HepG2 (cell line): ENCODE data around the gene MXD1. TPM values are rescaled to one million over a fixed set of nuclear protein-coding genes. Genes with fewer than 3 reads are reported as not detected.

Source experiments
- ATAC-seq: fragments of 200-7000 bp; cut with Tn5 transposase; 3 replicates; pipeline ENCODE4 v1.9.1; 2020; ENCODE audit warnings: mild to moderate bottlenecking, moderate library complexity
- BruUV-seq: library from RNA; stranded (reverse); fragments of 400-500 nt; replicated peaks from 2 replicates; lab custom pipeline; 2021; lab: Mats Ljungman, UMichigan
- CTCF ChIA-PET: fragments of 300-600 bp; formaldehyde crosslinking; extraction: SDS; loops from one replicate; lab custom pipeline; 2021; ENCODE audit warnings: low total read pairs, inconsistent platforms, low intra/inter-chr PET ratio; lab: Yijun Ruan, JAX
- POLR2A ChIA-PET: fragments of 350-600 bp; sonication (Branson Sonifier 250); formaldehyde crosslinking; loops from one replicate; lab custom pipeline; 2020; ENCODE audit warnings: antibody characterized with exemption, inconsistent platforms; lab: Yijun Ruan, JAX
- DNase-seq: peaks from one replicate; pipeline ENCODE4 v3.0.0-alpha.2; 2015; ENCODE audit warnings: low spot score
- FAIRE-seq: peaks from 3 replicates; lab custom pipeline; 2011; peaks lifted over from hg19 to GRCh38; lab: Jason Lieb, UNC
- H2AFZ ChIP-seq: one replicate; pipeline ENCODE4 v1.6.1; 2011; ENCODE audit warnings: low read length, inconsistent platforms
- H3K27ac ChIP-seq: fragments of 300-600 bp; 3 replicates; pipeline ENCODE4 v1.8.0; 2011; ENCODE audit warnings: mixed run types, mild to moderate bottlenecking, mixed read lengths, low read length, inconsistent platforms; ENCODE audit not compliant: insufficient read depth; ENCODE audit errors: extremely low read length
- H3K27me3 ChIP-seq, 2 experiments: fragments of 200-600 bp in 1 of 2; 2 replicates in 1 of 2; 3 replicates in 1 of 2; pipeline versions ENCODE4 v1.6.0 to v1.8.0; 2011; ENCODE audit warnings: low read length in 2 of 2, mild to moderate bottlenecking in 2 of 2, moderate library complexity in 2 of 2, inconsistent platforms in 1 of 2; ENCODE audit not compliant: insufficient read depth in 2 of 2, control insufficient read depth in 1 of 2
- H3K36me3 ChIP-seq, 2 experiments: fragments of 200-600 bp in 1 of 2; replicated peaks in 1 of 2; 2 replicates in 1 of 2; 3 replicates in 1 of 2; pipeline versions ENCODE4 v1.5.1 to v1.8.0; 2011; ENCODE audit warnings: low read length in 2 of 2, inconsistent platforms in 1 of 2; ENCODE audit not compliant: insufficient read depth in 2 of 2, control insufficient read depth in 1 of 2
- H3K4me1 ChIP-seq: 2 replicates; pipeline ENCODE4 v1.5.1; 2012; ENCODE audit warnings: low read length, inconsistent platforms; ENCODE audit not compliant: insufficient read depth
- H3K4me2 ChIP-seq: 2 replicates; pipeline ENCODE4 v1.6.0; 2011; ENCODE audit warnings: low read depth, low read length, inconsistent platforms
- H3K4me3 ChIP-seq, 3 experiments: fragments of 200-600 bp in 1 of 3; sonication (generic), shearing (Covaris generic) in 1 of 3; replicated peaks in 1 of 3; 2 replicates each; pipeline ENCODE4 v1.5.1; 2011 to 2016; ENCODE audit warnings: low read length in 3 of 3, inconsistent platforms in 2 of 3, low read depth in 2 of 3, mild to moderate bottlenecking in 2 of 3, control low read depth in 1 of 3, mixed read lengths in 1 of 3; ENCODE audit not compliant: insufficient read depth in 1 of 3
- H3K79me2 ChIP-seq: one replicate; pipeline ENCODE4 v1.6.1; 2011; ENCODE audit warnings: low read length, inconsistent platforms; ENCODE audit not compliant: insufficient read depth
- H3K9ac ChIP-seq: 2 replicates; pipeline ENCODE4 v1.6.0; 2011; ENCODE audit warnings: mild to moderate bottlenecking, low read depth, low read length, inconsistent platforms; ENCODE audit not compliant: insufficient read depth
- H3K9me3 ChIP-seq: 2 replicates; pipeline ENCODE4 v1.5.1; 2012; ENCODE audit warnings: mild to moderate bottlenecking, low read length
- H4K20me1 ChIP-seq: 2 replicates; pipeline ENCODE4 v1.6.0; 2011; ENCODE audit warnings: inconsistent platforms, mild to moderate bottlenecking, low read length, moderate library complexity; ENCODE audit not compliant: insufficient read depth
- ATF1 ChIP-seq: IDR thresholded peaks from 2 replicates; pipeline ENCODE4 v1.6.1; 2016; ENCODE audit warnings: mild to moderate bottlenecking, control low read depth
- ERF ChIP-seq: IDR thresholded peaks from 2 replicates; pipeline ENCODE4 v1.6.1; 2018; ENCODE audit warnings: missing biosample characterization, missing genetic modification reagents
- GABPA ChIP-seq, 2 experiments: IDR thresholded peaks; 2 replicates each; pipeline ENCODE4 v1.6.1; 2011 to 2016; ENCODE audit warnings: low read depth in 2 of 2, low read length in 1 of 2, missing biosample characterization in 1 of 2, missing genetic modification characterization in 1 of 2
- KDM6A ChIP-seq: IDR thresholded peaks from 2 replicates; pipeline ENCODE4 v1.6.1; 2016; ENCODE audit warnings: low read depth
- LBX2 ChIP-seq: sonication (generic); formaldehyde crosslinking; IDR thresholded peaks from 2 replicates; pipeline ENCODE4 v1.5.0; 2020; ENCODE audit warnings: missing genetic modification reagents, mild to moderate bottlenecking, borderline replicate concordance
- MAX ChIP-seq: IDR thresholded peaks from 2 replicates; pipeline ENCODE4 v1.6.1; 2012; ENCODE audit warnings: inconsistent platforms
- NR2C2 ChIP-seq: sonication (generic); formaldehyde crosslinking; IDR thresholded peaks from 2 replicates; pipeline ENCODE4 v1.4.0; 2020; ENCODE audit warnings: missing genetic modification reagents, mild to moderate bottlenecking, moderate library complexity, borderline replicate concordance
- ONECUT2 ChIP-seq: sonication (generic); formaldehyde crosslinking; IDR thresholded peaks from 2 replicates; pipeline ENCODE4 v1.4.0; 2020; ENCODE audit warnings: missing genetic modification reagents
- SP2 ChIP-seq: sonication (generic); formaldehyde crosslinking; IDR thresholded peaks from 2 replicates; pipeline ENCODE4 v1.5.1; 2020; ENCODE audit warnings: mild to moderate bottlenecking, missing genetic modification reagents
- YY1 ChIP-seq: IDR thresholded peaks from 2 replicates; pipeline ENCODE4 v1.6.1; 2011; ENCODE audit warnings: low read length, low read depth, moderate library complexity, mild to moderate bottlenecking; ENCODE audit not compliant: insufficient read depth, insufficient replicate concordance
- ZBTB34 ChIP-seq: sonication (generic); formaldehyde crosslinking; IDR thresholded peaks from 2 replicates; pipeline ENCODE4 v1.8.0; 2022; ENCODE audit warnings: mild to moderate bottlenecking, missing genetic modification reagents
- ZBTB8A ChIP-seq: sonication (generic); formaldehyde crosslinking; IDR thresholded peaks from 2 replicates; pipeline ENCODE4 v1.4.0; 2020; ENCODE audit warnings: mild to moderate bottlenecking, low read depth, missing genetic modification reagents, borderline replicate concordance
- ZFP36L1 ChIP-seq: sonication (generic); formaldehyde crosslinking; IDR thresholded peaks from 2 replicates; pipeline ENCODE4 v1.8.0; 2022; ENCODE audit warnings: mild to moderate bottlenecking, missing genetic modification reagents, moderate library complexity
- ZFP36L2 ChIP-seq: sonication (generic); formaldehyde crosslinking; IDR thresholded peaks from 2 replicates; pipeline ENCODE4 v1.4.0; 2020; ENCODE audit warnings: missing genetic modification reagents
- ZKSCAN1 ChIP-seq: fragments of 150-350 bp; IDR thresholded peaks from 2 replicates; pipeline ENCODE4 v1.6.1; 2014; ENCODE audit warnings: low read length
- ZNF207 ChIP-seq: fragments of 450-650 bp; IDR thresholded peaks from 2 replicates; pipeline ENCODE4 v1.6.1; 2016; ENCODE audit warnings: antibody characterized with exemption, borderline replicate concordance
- ZNF350 ChIP-seq: sonication (generic); formaldehyde crosslinking; IDR thresholded peaks from 2 replicates; pipeline ENCODE4 v1.4.0; 2020; ENCODE audit warnings: mild to moderate bottlenecking, low read depth, missing genetic modification reagents, borderline replicate concordance
- ZNF414 ChIP-seq: sonication (generic); formaldehyde crosslinking; IDR thresholded peaks from 2 replicates; pipeline ENCODE4 v1.5.0; 2020; ENCODE audit warnings: missing genetic modification reagents
- ZNF674 ChIP-seq: sonication (generic); formaldehyde crosslinking; IDR thresholded peaks from 2 replicates; pipeline ENCODE4 v1.5.0; 2020; ENCODE audit warnings: low read depth, mild to moderate bottlenecking, missing genetic modification reagents
- ZNF891 ChIP-seq: sonication (generic); formaldehyde crosslinking; IDR thresholded peaks from 2 replicates; pipeline ENCODE4 v1.5.0; 2020; ENCODE audit warnings: mild to moderate bottlenecking, missing genetic modification reagents
- ZSCAN30 ChIP-seq: sonication (generic); formaldehyde crosslinking; IDR thresholded peaks from 2 replicates; pipeline ENCODE4 v1.5.0; 2020; ENCODE audit warnings: mild to moderate bottlenecking, missing genetic modification reagents
- WGBS: methylation state at CpG from one replicate; pipeline ENCODE4 v1.1.6; 2017; ENCODE audit warnings: low lambda C conversion rate; 5-methylcytosine and 5-hydroxymethylcytosine counted together
- in situ Hi-C: cut with HindIII; loops from 2 replicates; pipeline ENCODE4 v1.10.0; 2017; ENCODE audit warnings: low pct_unique_long_range_greater_than_20kb; ENCODE audit not compliant: extremely low pct_ligation_motif_present
- intact Hi-C: fragments of 100-400 bp; cut with micrococcal nuclease; formaldehyde crosslinking; loops from one replicate; pipeline ENCODE4 v1.10.0; 2022; ENCODE audit not compliant: unreplicated experiment
- polyA plus RNA-seq, 8 experiments: library from polyadenylated mRNA; depleted of rRNA in 3 of 8; stranded (reverse) in 7 of 8; unstranded in 1 of 8; fragments of >200 nt; fragmentation: Illumina TruSeq in 4 of 8; extraction: Trizol in 4 of 8; gene quantifications; 2 replicates each; pipeline versions ENCODE4 v1.2.1 to v1.2.3, GENCODE V29; 2011 to 2016; ENCODE audit warnings: low read depth in 4 of 8, missing spikeins in 1 of 8, mixed read lengths in 1 of 8; ENCODE audit not compliant: insufficient read depth in 1 of 8
- total RNA-seq, 5 experiments: library from RNA; depleted of rRNA; stranded (reverse); fragments of >200 nt; fragmentation: Illumina TruSeq; extraction: Trizol; gene quantifications; 2 replicates each; pipeline ENCODE4 v1.2.3, GENCODE V29; 2016; ENCODE audit warnings: low read depth in 1 of 5

The MXD1 gene
- total and polyA plus RNA-seq, 2 of the 13 experiments (the other 11 are each of a cell fraction or from before 2014, with no cell fraction given) = 6.4 to 14.9 TPM

- FAIRE-seq = peak; percentile 98
- POLR2A ChIA-PET = interaction anchor here (0.6 to 6.5 kb wide), 70 partner anchors 8 to 643 kb away, joined by 3 to 282 read pairs (median 5); partner anchors contain the start of genes AAK1, ANXA4, C2orf42 and FAM136A
- TF ChIP-seq ERF (CRISPR knock-in tag) = peak; percentile 95
- peak; percentile 91 for TF ChIP-seq ZNF891 (CRISPR knock-in tag)
- peak; percentile 76 for TF ChIP-seq ZBTB34
- TF ChIP-seq ZSCAN30 = peak; percentile 96
- peak; percentile 76 for TF ChIP-seq YY1
- no peak for TF ChIP-seq ONECUT2 (CRISPR knock-in tag)
- TF ChIP-seq ZNF674 = no peak; the same call in 1 of the 2 replicates
- TF ChIP-seq ZNF207 = no peak
- TF ChIP-seq GABPA (IDR thresholded peaks at IDR 0.05; ENCODE audit: low read depth, low read length) = peak; percentile 8; the same call in 1 of the 2 replicates
- TF ChIP-seq GABPA (CRISPR knock-in tag; IDR thresholded peaks at IDR 0.05; ENCODE audit: low read depth) = peak; percentile 81
- peak; percentile 81 for TF ChIP-seq NR2C2 (CRISPR knock-in tag)
- TF ChIP-seq SP2 (CRISPR knock-in tag) = no peak
- TF ChIP-seq LBX2 (CRISPR knock-in tag) = peak; percentile 91; the same call in 1 of the 2 replicates
- TF ChIP-seq ATF1 (CRISPR knock-in tag) = peak; percentile 90
- TF ChIP-seq MAX = peak; percentile 97
- TF ChIP-seq ZNF414 (CRISPR knock-in tag) = no peak; the same call in none of the 2 replicates
- TF ChIP-seq ZFP36L2 = 0 out of 2 replicates have a peak, but pooled peaks have one; percentile 53
- TF ChIP-seq ZKSCAN1 = no peak
- no peak for TF ChIP-seq KDM6A (CRISPR knock-in tag)
- peak; percentile 81 for TF ChIP-seq ZNF350
- TF ChIP-seq ZBTB8A (CRISPR knock-in tag) = peak; percentile 88
- TF ChIP-seq ZFP36L1 (CRISPR knock-in tag) = peak; percentile 97
These were observed 552 bp upstream of the MXD1 start for GRCh38 chr2:69914164-69914949.

More at GRCh38 chr2:69914164-69914949, 552 bp upstream of the MXD1 start:
- CTCF ChIA-PET = interaction anchor here (0.9 kb wide), 1 partner anchor 157 kb away, joined by 5 read pairs; no protein-coding TSS in a partner anchor
- DNase-seq (peak; percentile 100), ATAC-seq (peak; percentile 92)
- Histone ChIP-seq H4K20me1 (no peaks in the 10 kb centered on the region), H3K9ac (peak overlapping the region; percentile 85), H3K4me2 (peak overlapping the region; percentile 86), H3K9me3 (no peaks in the 10 kb centered on the region), H3K4me3 (peak overlapping the region; percentile 56 to 69 (median 58)), H2AFZ (no peak overlapping the region), H3K36me3 (peaks cover 3 to 32% of the 10 kb centered on the region in 2 experiments; a peak in 3 of 5 replicates), H3K27ac (peak overlapping the region; percentile 89), H3K4me1 (peaks cover 37% of the 10 kb centered on the region), H3K27me3 (no peaks in the 10 kb centered on the region), H3K79me2 (peaks cover 18% of the 10 kb centered on the region)
- intact Hi-C loops = loop anchor here (1.0 to 5.0 kb wide), 6 partner anchors 32 to 388 kb away; partner anchors contain the start of genes FAM136A, PCBP1 and TIA1
- WGBS = under 1% methylated on average over 48 of the region's 56 CpGs
- in situ Hi-C loops = loop anchor here (5.0 kb wide), 1 partner anchor 228 kb away; no protein-coding TSS in a partner anchor
- TSS peak; percentile 97 for BruUV-seq
